Trophoblast cell (in vitro differentiated cells and primary cell): ENCODE measurements around the gene KLHL2.
"Not testable (repeated sequence)": the region's sequence is repeated elsewhere in the genome, so short reads cannot be mapped to it uniquely, and the experiment has no call there.

Experiments used
- DNase-seq, 2 donors: peaks; one replicate each; pipeline ENCODE4 v3.0.0-alpha.2; 2016
- H2AFZ ChIP-seq: 2 replicates; pipeline ENCODE4 v1.6.1; 2013; ENCODE audit warnings: low read length, moderate library complexity, mild to moderate bottlenecking; ENCODE audit not compliant: insufficient read depth, poor library complexity
- H2AK5ac ChIP-seq: 2 replicates; pipeline ENCODE4 v1.6.1; 2013; ENCODE audit warnings: mild to moderate bottlenecking, low read length
- H2BK120ac ChIP-seq: 2 replicates; pipeline ENCODE4 v1.6.1; 2013; ENCODE audit warnings: low read length, mild to moderate bottlenecking, moderate library complexity; ENCODE audit not compliant: insufficient read depth, poor library complexity
- H2BK12ac ChIP-seq: 2 replicates; pipeline ENCODE4 v1.6.1; 2013; ENCODE audit warnings: mild to moderate bottlenecking, low read length, moderate library complexity
- H2BK5ac ChIP-seq: 2 replicates; pipeline ENCODE4 v1.6.1; 2013; ENCODE audit warnings: low read length, low read depth, moderate library complexity, mild to moderate bottlenecking; ENCODE audit not compliant: poor library complexity
- H3K14ac ChIP-seq: 2 replicates; pipeline ENCODE4 v1.6.1; 2013; ENCODE audit warnings: mild to moderate bottlenecking, low read length
- H3K18ac ChIP-seq: 2 replicates; pipeline ENCODE4 v1.6.1; 2013; ENCODE audit warnings: mild to moderate bottlenecking, low read length
- H3K23ac ChIP-seq: 2 replicates; pipeline ENCODE4 v1.6.1; 2013; ENCODE audit warnings: low read length
- H3K27ac ChIP-seq: 2 replicates; pipeline ENCODE4 v1.5.1; 2013; ENCODE audit warnings: low read depth, mild to moderate bottlenecking, inconsistent platforms, low read length, moderate library complexity
- H3K27me3 ChIP-seq: 2 replicates; pipeline ENCODE4 v1.6.1; 2013; ENCODE audit warnings: inconsistent platforms, mild to moderate bottlenecking, low read length, moderate library complexity; ENCODE audit not compliant: insufficient read depth
- H3K36me3 ChIP-seq, 2 experiments: 1 replicate in 1 of 2; 2 replicates in 1 of 2; pipeline ENCODE4 v1.6.1; 2013; ENCODE audit warnings: low read length in 2 of 2, mild to moderate bottlenecking in 2 of 2, moderate library complexity in 1 of 2; ENCODE audit not compliant: insufficient read depth in 2 of 2, control insufficient read depth in 1 of 2
- H3K4ac ChIP-seq: 2 replicates; pipeline ENCODE4 v1.6.1; 2013; ENCODE audit warnings: low read depth, mild to moderate bottlenecking, low read length, moderate library complexity
- H3K4me1 ChIP-seq, 2 experiments: 1 replicate in 1 of 2; 2 replicates in 1 of 2; pipeline ENCODE4 v1.6.1; 2013; ENCODE audit warnings: low read length in 2 of 2, mild to moderate bottlenecking in 2 of 2, moderate library complexity in 1 of 2; ENCODE audit not compliant: insufficient read depth in 2 of 2, control insufficient read depth in 1 of 2
- H3K4me2 ChIP-seq: 2 replicates; pipeline ENCODE4 v1.6.1; 2013; ENCODE audit warnings: inconsistent platforms, mild to moderate bottlenecking, low read length, moderate library complexity
- H3K4me3 ChIP-seq: 2 replicates; pipeline ENCODE4 v1.5.1; 2013; ENCODE audit warnings: mild to moderate bottlenecking, low read depth, low read length, inconsistent platforms
- H3K79me1 ChIP-seq: one replicate; pipeline ENCODE4 v1.6.1; 2013; ENCODE audit warnings: low read length
- H3K79me2 ChIP-seq: 2 replicates; pipeline ENCODE4 v1.6.1; 2013; ENCODE audit warnings: low read length, mild to moderate bottlenecking; ENCODE audit not compliant: control insufficient read depth, insufficient read depth, poor library complexity
- H3K9ac ChIP-seq: 2 replicates; pipeline ENCODE4 v1.6.1; 2013; ENCODE audit warnings: mild to moderate bottlenecking, low read length
- H3K9me3 ChIP-seq: 2 replicates; pipeline ENCODE4 v1.6.1; 2013; ENCODE audit warnings: low read depth, mild to moderate bottlenecking, control low read depth, inconsistent platforms, low read length; ENCODE audit not compliant: insufficient read depth
- H4K12ac ChIP-seq: 2 replicates; pipeline ENCODE4 v1.6.1; 2013; ENCODE audit warnings: low read depth, mild to moderate bottlenecking, low read length, moderate library complexity
- H4K8ac ChIP-seq: 2 replicates; pipeline ENCODE4 v1.6.1; 2013; ENCODE audit warnings: low read depth, mild to moderate bottlenecking, low read length, moderate library complexity
- H4K91ac ChIP-seq: one replicate; pipeline ENCODE4 v1.6.1; 2013; ENCODE audit warnings: low read depth, mild to moderate bottlenecking, low read length, moderate library complexity
- WGBS: extraction: QIAGEN DNeasy Blood & Tissue Kit; methylation state at CpG from one replicate; pipeline ENCODE4 v1.1.7; 2013; ENCODE audit warnings: missing lambda C conversion rate; ENCODE audit not compliant: insufficient read length, insufficient coverage; ENCODE audit errors: extremely low coverage; 5-methylcytosine and 5-hydroxymethylcytosine counted together

Gene KLHL2

DNA sequence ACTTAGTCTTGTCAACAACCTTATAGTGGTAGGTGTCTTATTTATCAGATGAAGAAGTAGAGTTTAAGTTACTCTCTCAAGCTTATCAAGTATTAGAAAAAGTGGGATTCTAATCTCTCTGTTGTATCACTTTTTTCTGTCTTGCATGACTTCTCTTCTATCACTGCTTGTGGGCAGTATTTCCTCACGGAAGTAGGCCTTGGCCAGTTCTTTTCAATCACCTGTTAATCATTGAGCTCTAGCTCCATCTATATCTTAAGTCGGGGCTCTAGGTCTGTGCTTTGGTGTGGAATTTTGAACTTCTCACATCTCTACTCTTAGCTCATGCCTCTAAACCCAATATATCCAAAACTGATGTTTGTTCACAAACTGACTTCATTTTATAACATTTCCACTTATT is 5.3 kb downstream of the KLHL2 start:
- not testable (repeated sequence) for H2BK5ac ChIP-seq
- no CpG with 5 or more reads among the region's 2 CpGs for WGBS

DNA sequence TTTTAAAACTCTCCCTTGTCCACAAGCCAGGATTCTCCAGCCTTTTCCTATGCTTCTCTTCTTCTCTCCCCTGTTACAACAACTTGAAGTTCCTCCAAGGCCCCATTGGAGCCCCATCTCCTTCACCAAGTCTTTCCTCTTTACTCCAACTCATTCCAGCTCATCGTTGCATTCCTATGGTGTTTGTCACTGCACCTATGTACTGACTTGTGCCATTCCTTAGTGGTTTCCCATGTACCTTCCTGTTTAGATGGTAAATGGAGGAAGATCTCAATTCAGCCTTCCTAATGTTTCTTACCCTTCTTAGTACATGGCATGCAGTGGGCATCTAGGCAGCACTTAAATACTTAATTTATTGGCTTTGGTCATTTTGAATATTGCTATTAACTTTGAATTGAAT is 6.0 kb downstream of the KLHL2 start:
- H3K9me3 ChIP-seq, H4K12ac ChIP-seq, H3K14ac ChIP-seq, H4K8ac ChIP-seq, H3K79me1 ChIP-seq, H3K27me3 ChIP-seq, H3K4ac ChIP-seq, H3K23ac ChIP-seq, H2AK5ac ChIP-seq, H3K36me3 ChIP-seq, H3K4me2 ChIP-seq, H2AFZ ChIP-seq, H2BK12ac ChIP-seq, H3K79me2 ChIP-seq, H3K18ac ChIP-seq, H3K9ac ChIP-seq, H2BK120ac ChIP-seq, H2BK5ac ChIP-seq, H3K4me3 ChIP-seq, H4K91ac ChIP-seq, H3K4me1 ChIP-seq, H3K27ac ChIP-seq: not testable (repeated sequence)
- no CpG with 5 or more reads among the region's 1 CpG for WGBS
- DNase-seq, result peak in 1 of 2 donors; percentile 48

More for the DNA sequence above, 5.3 kb downstream of the KLHL2 start:
- H3K9ac ChIP-seq, H3K23ac ChIP-seq, H2AK5ac ChIP-seq, H4K8ac ChIP-seq, H2BK120ac ChIP-seq, H2BK12ac ChIP-seq, H4K91ac ChIP-seq, H3K4me2 ChIP-seq, H3K4ac ChIP-seq, H3K27me3 ChIP-seq, H4K12ac ChIP-seq, H3K79me2 ChIP-seq, H3K9me3 ChIP-seq, H3K36me3 ChIP-seq, H3K4me3 ChIP-seq, H3K27ac ChIP-seq, H3K14ac ChIP-seq, H3K4me1 ChIP-seq, H3K18ac ChIP-seq, H3K79me1 ChIP-seq, H2AFZ ChIP-seq, DNase-seq: not testable (repeated sequence)

DNA sequence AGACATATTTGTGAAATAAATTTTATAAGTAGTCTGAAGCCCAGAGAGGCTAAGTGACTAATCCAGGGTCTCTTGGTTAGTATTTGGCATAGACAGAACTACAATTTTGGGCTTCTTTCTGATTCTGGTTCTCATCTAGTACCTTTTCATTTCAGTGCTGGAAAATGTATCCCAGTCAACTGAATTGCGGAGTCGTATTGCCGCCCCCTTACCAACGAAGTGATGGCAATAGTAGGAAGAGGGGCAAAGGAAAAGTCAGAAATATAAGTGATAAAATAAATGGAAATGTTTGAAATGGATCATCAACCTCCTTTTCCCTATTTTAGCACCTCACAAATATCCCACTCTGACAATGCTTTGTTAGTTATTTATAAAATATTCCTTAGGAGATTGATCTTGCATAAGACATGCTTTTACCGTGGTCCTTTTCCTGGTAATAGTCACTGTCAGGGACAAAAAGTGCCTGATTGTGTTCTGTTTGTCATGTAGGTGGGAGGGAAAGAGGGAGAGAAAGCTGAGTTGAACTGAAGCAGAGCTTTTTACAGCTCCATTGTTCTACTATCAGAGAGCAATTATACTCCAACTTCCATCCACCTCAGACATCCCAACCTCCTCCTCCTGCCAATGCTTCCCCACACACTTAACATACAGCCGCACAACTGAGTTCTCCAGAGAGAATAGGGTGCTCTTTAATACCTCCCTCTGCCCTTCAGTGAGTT is 6.8 kb downstream of the KLHL2 start:
- H3K14ac ChIP-seq, H3K18ac ChIP-seq, H3K4me1 ChIP-seq, H4K8ac ChIP-seq, H3K4me3 ChIP-seq, H3K4me2 ChIP-seq, H3K27ac ChIP-seq, H3K4ac ChIP-seq, H2BK12ac ChIP-seq, H3K9me3 ChIP-seq, H3K79me1 ChIP-seq, H2BK120ac ChIP-seq, DNase-seq, H4K91ac ChIP-seq, H3K9ac ChIP-seq, H3K23ac ChIP-seq, H3K36me3 ChIP-seq, H2AFZ ChIP-seq, H4K12ac ChIP-seq, H3K27me3 ChIP-seq, H2AK5ac ChIP-seq, H3K79me2 ChIP-seq, H2BK5ac ChIP-seq: not testable (repeated sequence)
- WGBS, result no CpG with 5 or more reads among the region's 6 CpGs

DNA sequence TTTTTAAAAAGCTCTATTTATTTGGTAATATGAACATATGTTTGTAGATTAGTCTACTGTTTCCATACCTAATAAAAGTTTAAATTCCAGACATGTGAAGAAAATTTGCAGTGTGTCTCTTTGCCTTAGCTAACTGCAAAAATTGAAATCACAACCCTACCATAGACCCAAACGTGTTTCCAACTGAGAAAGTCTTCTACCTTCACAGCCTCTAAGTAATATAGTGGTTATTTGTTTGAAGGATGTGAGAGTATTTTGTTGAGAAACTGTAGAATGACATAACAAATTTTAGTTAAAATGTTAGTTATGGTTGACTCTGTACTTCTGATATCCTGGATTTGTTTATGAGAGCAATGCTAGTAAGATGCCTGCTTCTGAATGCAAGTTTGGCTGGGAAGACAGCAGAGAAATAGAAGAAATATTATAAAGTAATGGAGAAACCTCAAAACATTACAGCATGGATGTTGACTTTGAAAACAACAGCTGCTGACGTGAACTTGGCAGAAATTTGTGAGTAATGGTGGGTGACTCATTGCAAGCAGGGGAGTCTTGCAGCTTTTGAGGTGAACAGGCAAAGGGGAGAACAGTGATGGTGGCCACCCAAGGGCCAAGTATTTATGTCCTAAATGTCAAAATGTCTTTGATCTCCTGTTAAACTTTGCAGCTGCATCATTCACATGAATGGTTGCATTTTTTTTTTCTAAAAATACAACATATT is 7.8 kb downstream of the KLHL2 start:
- not testable (repeated sequence) for H3K14ac ChIP-seq, H3K4me2 ChIP-seq, H2AFZ ChIP-seq, H3K4me1 ChIP-seq, H4K91ac ChIP-seq, H3K9ac ChIP-seq, H3K4me3 ChIP-seq, H3K9me3 ChIP-seq, H3K27ac ChIP-seq, DNase-seq, H3K79me1 ChIP-seq, H3K23ac ChIP-seq, H3K79me2 ChIP-seq, H2BK5ac ChIP-seq, H2BK120ac ChIP-seq, H3K4ac ChIP-seq, H4K12ac ChIP-seq, H4K8ac ChIP-seq, H3K27me3 ChIP-seq, H2AK5ac ChIP-seq, H2BK12ac ChIP-seq, H3K18ac ChIP-seq, H3K36me3 ChIP-seq
- no CpG with 5 or more reads among the region's 2 CpGs for WGBS
